ENCODE measurements around the gene CBFA2T3.

- TF ChIP-seq CTCF (conservative IDR thresholded peaks at IDR 0.05; ENCODE audit: low read length) (no peak), EZH2phosphoT487 (IDR thresholded peaks at IDR 0.05; ENCODE audit: borderline replicate concordance) (no peak)
Observed at GRCh38 chr16:88856122-88856827, 120.7 kb downstream of the CBFA2T3 start.

All from Loucy (cell line).